Measurements from ENCODE around the gene CYP2B6. TPM values are rescaled to one million over a fixed set of nuclear protein-coding genes. Genes with fewer than 3 reads are reported as not detected.
A peak's percentile ranks its signal among the peaks of the same experiment; 100 is the strongest.
"Not testable (repeated sequence)": the region's sequence is repeated elsewhere in the genome, so short reads cannot be mapped to it uniquely, and the experiment has no call there.

The CYP2B6 gene
- total RNA-seq, 1 experiment from 2014 or later, result not detected

DNA sequence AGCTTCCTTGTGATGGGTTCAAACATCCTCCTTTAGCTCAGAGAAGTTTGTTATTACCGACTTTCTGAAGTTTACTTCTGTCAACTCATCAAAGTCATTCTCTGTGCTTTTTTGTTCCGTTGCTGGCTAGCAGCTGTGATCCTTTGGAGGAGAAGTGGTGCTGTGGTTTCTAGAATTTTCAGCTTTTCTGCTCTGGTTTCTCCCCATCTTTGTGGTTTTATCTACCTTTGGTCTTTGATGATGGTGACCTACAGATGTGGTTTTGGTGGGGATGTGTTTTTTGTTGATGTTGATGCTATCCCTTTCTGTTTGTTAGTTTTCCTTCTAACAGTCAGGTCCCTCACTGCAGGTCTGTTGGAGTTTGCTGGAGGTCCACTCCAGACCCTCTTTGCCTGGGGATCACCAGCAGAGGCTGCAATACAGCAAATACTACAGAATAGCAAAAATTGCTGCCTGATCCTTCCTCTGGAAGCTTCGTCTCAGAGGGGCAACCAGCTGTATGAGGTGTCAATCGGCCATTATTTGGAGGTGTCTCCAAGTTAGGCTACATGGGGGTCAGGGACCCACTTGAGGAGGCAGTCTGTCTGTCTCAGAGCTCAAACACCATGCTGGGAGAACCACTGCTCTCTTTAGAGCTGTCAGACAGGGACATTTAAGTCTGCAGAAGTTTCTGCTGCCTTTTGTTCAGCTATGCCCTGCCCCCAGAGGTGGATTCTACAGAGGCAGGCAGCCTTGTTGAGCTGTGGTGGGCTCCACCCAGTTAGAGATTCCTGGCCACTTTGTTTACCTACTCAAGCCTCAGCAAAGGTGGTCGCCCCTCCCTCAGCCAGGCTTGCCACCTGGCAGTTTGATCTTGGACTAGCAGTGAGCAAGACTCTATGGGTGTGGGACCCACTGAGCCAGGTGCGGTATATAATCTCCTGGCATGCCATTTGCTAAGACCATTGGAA is 20.4 kb upstream of the CYP2B6 start:
- peaks cover 33% of the 10 kb centered on the region for H3K27me3 ChIP-seq
- not testable (repeated sequence) for H3K36me3 ChIP-seq, H3K4me3 ChIP-seq, H3K9me3 ChIP-seq, DNase-seq

DNA sequence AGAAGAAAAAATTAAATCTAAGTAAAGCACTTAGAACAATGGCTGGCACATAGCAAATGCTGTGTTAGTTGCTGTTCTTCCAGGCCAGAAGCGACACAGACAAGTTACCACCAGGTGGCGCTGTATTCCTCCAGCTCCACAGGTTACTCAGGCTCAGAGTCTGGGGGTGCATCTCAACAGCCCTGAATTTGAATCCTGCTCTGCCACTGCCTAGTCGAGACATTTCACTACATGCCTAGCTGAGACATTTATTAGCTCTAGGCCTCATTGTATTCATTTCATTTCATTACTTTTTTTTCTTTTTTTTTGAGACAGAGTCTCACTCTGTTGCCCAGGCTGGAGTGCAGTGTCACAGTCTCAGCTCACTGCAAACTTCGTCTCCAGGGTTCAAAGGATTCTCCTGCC is 16.4 kb upstream of the CYP2B6 start:
- Histone ChIP-seq H3K36me3 (no peaks in the 10 kb centered on the region), H3K4me3 (no peak overlapping the region), H3K27me3 (peaks cover 24% of the 10 kb centered on the region), H3K9me3 (0 out of 2 replicates have a peak, but pooled peaks cover 3% of the 10 kb centered on the region)
- DNase-seq, result peak; percentile 56

DNA sequence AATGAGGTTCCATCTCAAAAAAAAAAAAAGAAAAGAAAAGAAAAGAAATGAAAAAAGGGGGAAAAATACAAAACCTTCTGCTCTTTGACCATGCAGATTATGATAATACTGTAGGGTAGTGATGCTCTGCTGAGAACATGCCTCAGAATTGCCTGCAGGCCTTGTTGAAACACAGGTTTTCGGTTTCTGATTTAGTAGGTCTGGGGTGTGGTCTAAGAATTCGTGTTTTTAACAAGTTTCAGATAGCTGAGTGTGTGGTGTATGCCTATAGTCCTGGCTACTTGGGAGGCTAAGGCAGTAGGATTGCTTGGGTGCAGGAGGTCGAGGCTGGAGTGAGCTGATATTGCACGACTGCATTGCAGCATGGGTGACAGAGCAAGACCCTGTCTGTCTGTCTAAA is 14.9 kb upstream of the CYP2B6 start:
- H3K27me3 ChIP-seq, result peaks cover 21% of the 10 kb centered on the region
- no peaks in the 10 kb centered on the region for H3K36me3 ChIP-seq
- no peak for DNase-seq
- 0 out of 2 replicates have a peak, but pooled peaks cover 3% of the 10 kb centered on the region for H3K9me3 ChIP-seq
- no peak overlapping the region for H3K4me3 ChIP-seq

DNA sequence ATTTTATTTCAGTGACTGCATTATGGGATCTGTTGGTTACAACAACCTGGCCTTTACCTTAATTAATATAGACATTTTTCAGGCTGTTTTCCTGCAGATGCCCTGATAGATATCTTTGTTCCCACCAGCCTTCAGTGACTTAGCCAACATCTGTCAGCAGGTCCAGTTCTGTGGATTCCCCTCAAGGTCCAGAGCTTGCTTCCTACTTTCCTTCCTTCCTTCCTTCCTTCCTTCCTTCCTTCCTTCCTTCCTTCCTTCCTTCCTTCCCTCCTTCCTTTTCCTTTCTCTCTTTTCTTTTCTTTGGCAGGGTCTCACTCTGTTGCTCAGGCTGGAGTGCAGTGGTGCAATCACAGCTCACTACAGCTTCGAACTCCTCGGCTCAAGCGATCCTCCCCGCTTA is 14.4 kb upstream of the CYP2B6 start:
- no peak for DNase-seq
- Histone ChIP-seq H3K36me3 (no peaks in the 10 kb centered on the region), H3K4me3 (no peak overlapping the region), H3K27me3 (peaks cover 24% of the 10 kb centered on the region), H3K9me3 (0 out of 2 replicates have a peak, but pooled peaks cover 3% of the 10 kb centered on the region)

DNA sequence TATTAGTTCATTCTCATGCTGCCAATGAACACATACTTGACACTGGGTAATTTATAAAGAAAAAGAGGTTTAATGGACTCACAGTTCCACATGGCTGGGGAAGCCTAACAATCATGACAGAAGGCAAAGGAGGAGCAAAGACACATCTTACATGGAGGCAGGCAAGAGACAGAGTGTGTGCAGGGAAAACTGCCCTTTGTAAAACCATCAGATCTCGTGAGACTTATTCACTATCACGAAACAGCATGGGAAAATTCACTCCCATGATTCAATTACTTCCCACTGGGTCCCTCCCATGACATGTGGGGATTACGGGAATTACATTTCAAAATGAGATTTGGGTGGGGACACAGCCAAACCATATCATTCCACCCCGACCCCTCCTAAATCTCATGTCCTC is 11.3 kb upstream of the CYP2B6 start:
- not testable (repeated sequence) for H3K36me3 ChIP-seq, H3K9me3 ChIP-seq, H3K4me3 ChIP-seq, DNase-seq
- H3K27me3 ChIP-seq, result peaks cover 21% of the 10 kb centered on the region

DNA sequence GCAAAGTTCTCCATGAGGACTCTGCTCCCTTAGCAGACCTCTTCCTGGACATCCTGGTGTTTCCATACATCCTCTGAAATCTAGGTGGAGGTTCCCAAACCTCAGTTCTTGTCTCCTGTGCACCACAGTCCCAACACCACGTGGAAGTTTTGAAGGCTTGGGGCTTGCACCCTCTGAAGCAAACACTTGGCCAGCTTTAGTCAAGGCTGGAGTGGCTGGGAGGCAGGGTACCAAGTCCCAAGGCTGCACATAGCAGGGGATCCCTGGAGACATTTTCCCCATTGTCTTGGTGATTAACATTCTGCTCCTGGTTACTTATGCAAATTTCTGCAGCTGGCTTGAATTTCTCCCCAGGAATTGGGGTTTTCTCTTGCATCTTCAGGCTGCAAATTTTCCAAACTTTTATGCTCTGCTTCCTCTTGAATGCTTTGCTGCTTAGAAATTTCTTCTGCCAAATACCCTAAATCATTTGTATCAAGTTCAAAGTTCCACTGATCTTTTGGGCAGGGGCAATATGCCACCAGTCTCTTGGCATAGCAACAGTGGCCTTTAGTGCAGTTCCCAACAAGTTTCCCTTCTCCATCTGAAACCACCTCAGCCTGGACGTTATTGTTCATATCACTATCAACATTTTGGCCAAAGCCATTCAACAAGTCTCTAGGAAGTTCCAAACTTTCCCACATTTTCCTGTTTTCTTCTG is 10.2 kb upstream of the CYP2B6 start:
- not testable (repeated sequence) for H3K36me3 ChIP-seq, DNase-seq, H3K4me3 ChIP-seq

DNA sequence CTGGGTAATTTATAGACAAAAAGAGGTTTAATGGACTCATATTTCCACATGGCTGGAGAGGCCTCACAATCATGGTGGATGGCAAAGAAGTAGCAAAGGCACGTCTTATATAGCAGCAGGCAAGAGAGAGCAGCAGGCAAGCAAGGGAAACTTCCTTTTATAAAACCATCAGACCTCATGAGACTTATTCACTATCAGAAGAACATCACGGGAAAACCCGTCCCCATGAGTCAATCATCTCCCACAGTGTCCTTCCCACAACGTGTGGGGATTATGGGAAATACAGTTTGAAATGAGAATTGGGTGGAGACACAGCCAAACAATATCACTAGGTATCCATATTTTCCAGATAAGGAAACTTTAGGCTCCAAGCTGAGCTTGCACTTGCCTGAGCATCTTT is 9.5 kb upstream of the CYP2B6 start:
- Histone ChIP-seq H3K36me3 (no peaks in the 10 kb centered on the region), H3K27me3 (peaks cover 17% of the 10 kb centered on the region), H3K4me3 (no peak overlapping the region), H3K9me3 (no peaks in the 10 kb centered on the region)
- DNase-seq, result no peak

More for the DNA sequence above, 10.2 kb upstream of the CYP2B6 start:
- not testable (repeated sequence) for H3K9me3 ChIP-seq
- peaks cover 17% of the 10 kb centered on the region for H3K27me3 ChIP-seq

DNA sequence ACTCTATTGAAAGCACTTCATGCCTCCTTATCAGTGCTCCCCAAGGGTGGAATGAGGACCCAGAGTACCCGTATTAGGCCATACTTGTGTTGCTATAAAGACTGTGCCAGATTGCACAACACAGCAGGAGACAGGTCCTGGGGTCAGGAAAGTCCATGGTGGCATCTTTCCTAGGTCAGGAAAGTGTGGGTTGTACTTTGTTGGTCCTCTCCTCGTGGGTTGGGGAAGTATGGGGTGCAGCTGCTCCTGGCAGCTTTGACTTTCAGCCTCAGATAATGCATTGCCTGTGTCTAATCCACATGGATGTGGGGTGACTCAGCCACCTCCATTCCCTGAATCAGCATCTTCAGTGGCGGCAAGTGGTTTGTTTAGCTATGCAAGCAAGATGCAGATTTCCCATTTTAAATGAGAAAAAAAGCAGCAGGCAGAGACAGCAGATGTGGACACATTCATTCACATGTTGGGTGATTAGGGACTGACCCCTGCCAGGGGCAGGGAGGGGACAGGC is 8.4 kb upstream of the CYP2B6 start:
- H3K9me3 ChIP-seq, result no peaks in the 10 kb centered on the region
- no peak overlapping the region for H3K4me3 ChIP-seq
- peak; percentile 8 for DNase-seq
- no peaks in the 10 kb centered on the region for H3K36me3 ChIP-seq
- H3K27me3 ChIP-seq, result peaks cover 17% of the 10 kb centered on the region

DNA sequence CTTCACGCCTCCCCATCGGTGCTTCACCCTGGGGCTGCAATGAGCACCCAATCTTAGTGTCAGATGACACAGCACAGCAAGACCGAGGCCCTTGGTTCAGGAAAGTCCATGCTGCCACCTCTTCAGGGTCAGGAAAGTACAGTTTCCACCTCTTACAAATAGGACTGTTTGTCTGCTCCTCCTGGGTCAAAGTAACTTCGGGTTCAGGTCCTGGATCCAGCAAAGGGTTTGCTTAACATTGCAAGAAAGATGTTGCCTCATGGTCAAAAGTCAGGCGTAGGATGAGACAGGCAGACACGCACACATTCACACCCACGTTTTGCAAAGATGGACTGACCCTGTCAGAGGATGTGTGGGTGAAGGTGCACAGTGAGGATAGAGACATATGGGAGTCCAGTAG is 1.6 kb upstream of the CYP2B6 start:
- Histone ChIP-seq H3K4me3 (no peak overlapping the region), H3K9me3 (peaks cover 8% of the 10 kb centered on the region; the same call in 1 of the 2 replicates), H3K36me3 (no peaks in the 10 kb centered on the region), H3K27me3 (peaks cover 4% of the 10 kb centered on the region; the same call in 1 of the 2 replicates)
- DNase-seq, result no peak

DNA sequence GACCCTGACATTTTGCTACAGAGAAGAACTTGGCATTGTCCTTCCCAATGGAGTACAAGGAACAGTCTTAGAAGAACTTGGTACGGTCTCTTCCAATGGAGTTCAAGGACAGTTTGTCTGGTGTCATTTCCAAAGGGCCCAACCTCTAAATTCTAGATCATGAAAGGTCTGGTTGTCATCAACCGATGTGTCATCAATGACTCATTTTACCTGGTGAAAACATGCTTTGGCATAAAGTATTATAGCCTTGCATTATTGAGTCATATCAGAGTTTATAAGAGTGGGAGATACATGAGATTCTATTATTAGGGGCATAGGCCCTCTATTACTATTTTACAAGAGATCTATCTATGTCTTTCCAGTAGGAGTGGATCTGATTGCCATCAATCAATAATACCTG is 4.3 kb downstream of the CYP2B6 start:
- peaks cover 8% of the 10 kb centered on the region for H3K27me3 ChIP-seq
- 0 out of 2 replicates have a peak, but pooled peaks cover 4% of the 10 kb centered on the region for H3K9me3 ChIP-seq
- no peak for DNase-seq
- H3K36me3 ChIP-seq, result no peaks in the 10 kb centered on the region
- no peak overlapping the region for H3K4me3 ChIP-seq

DNA sequence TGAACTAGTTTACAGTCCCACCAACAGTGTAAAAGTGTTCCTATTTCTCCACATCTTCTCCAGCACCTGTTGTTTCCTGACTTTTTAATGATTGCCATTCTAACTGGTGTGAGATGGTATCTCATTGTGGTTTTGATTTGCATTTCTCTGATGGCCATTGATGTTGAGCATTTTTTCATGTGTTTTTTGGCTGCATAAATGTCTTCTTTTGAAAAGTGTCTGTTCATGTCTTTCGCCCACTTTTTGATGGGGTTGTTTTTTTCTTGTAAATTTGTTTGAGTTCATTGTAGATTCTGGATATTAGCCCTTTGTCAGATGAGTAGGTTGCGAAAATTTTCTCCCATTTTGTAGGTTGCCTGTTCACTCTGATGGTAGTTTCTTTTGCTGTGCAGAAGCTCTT is 7.9 kb downstream of the CYP2B6 start:
- peaks cover 11% of the 10 kb centered on the region for H3K27me3 ChIP-seq

DNA sequence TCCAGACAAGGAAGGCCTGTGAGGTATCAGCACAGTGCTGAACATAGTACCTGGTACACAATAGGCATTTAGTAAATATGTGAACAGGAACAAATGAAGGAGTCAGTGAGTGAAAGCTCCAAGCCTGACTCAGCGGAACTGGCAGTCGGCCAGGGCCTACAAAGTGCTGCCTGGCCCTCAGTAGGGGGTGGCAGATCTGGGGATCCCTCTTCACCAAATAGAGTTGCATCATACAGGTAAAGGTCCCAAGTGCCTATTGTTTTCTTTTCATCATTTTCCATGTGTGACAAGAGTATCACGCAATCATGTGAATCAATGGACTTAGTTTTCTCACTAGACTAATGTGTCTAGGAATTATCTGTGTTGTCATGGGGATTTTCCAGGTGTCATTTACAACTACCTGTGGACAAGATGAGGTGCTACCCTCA is 9.2 kb downstream of the CYP2B6 start:
- DNase-seq, result peak; percentile 46
- no peaks in the 10 kb centered on the region for H3K36me3 ChIP-seq
- peaks cover 17% of the 10 kb centered on the region for H3K27me3 ChIP-seq
- no peak overlapping the region for H3K4me3 ChIP-seq
- 0 out of 2 replicates have a peak, but pooled peaks cover 4% of the 10 kb centered on the region for H3K9me3 ChIP-seq

More for the DNA sequence above, 7.9 kb downstream of the CYP2B6 start:
- not testable (repeated sequence) for H3K36me3 ChIP-seq, H3K9me3 ChIP-seq, DNase-seq, H3K4me3 ChIP-seq

DNA sequence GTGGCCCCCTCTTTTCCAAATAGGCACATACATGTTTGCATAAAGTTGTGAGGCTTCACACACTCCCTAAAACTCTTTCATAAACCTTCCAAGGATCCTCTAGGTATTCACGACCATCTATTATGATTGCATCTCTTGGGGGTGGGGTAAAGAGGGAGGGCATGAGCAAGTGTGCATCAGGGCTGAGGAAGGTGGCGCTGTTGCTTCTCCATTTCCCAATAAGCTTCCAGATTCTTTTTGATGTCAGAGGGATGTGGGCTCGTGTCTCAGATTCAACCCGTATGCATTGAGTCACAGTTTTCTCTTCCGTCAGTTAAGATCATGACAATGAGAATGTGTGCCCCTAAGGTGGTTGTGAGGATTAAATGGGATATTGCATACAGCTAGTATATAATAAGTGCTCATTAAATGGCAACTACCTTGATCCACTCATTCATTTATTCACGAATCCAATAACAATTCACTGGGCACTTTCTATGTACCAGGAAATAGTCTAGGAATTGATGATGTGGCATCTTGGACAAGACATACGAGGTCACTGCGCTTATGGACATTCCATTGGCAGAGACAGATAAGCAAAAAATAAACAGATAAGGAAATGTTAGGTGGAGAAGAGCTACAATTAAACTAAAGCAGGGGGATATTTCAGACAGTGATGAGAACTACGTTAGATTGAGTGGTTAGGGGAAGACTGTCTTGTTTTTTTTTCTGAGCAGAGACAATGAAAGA is 10.3 kb downstream of the CYP2B6 start:
- no peak overlapping the region for H3K4me3 ChIP-seq
- H3K27me3 ChIP-seq, result peaks cover 15% of the 10 kb centered on the region
- DNase-seq, result no peak
- H3K36me3 ChIP-seq, result no peaks in the 10 kb centered on the region
- H3K9me3 ChIP-seq, result 0 out of 2 replicates have a peak, but pooled peaks cover 4% of the 10 kb centered on the region

DNA sequence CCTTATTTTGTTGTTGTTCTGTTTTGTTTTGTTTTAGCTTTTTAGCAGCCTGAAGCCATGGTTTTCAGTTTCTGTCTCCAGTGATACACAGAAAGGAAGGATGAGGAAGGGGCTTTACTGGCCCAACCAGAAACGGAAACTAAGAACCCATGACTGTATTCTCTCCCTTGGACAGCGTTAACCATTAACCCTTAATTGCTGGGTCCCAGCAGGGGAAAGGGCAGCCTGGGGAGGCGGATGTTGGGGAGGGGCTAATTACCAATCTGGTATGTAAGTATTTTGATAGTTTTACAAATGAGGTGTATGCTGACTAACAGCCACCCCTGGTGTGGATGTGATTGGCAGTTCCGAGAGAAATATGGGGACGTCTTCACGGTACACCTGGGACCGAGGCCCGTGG is 12.6 kb downstream of the CYP2B6 start:
- not testable (repeated sequence) for H3K4me3 ChIP-seq, H3K9me3 ChIP-seq, H3K36me3 ChIP-seq, DNase-seq
- peaks cover 28% of the 10 kb centered on the region for H3K27me3 ChIP-seq

DNA sequence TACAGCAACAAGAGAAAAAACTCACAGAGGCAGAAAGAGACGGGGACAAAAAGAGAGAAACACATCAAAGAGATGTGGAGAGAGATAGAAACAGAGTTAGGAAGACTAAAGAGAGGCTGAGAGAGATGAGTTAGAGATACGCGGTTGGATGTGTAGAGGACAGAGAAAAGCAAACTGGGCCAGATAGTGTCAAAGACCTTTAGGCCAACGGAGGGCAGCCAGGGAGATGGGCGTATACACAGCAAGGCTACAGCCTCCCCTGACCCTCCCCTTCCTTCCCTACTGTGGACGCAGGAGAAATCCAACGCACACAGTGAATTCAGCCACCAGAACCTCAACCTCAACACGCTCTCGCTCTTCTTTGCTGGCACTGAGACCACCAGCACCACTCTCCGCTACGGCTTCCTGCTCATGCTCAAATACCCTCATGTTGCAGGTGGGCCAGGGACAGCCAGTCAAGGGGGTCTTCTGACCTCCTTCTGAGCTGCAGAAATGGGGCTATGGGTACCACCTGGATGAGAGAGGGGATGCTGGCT is 18.7 kb downstream of the CYP2B6 start:
- H3K4me3 ChIP-seq, result no peak overlapping the region
- DNase-seq, result no peak
- H3K36me3 ChIP-seq, result no peaks in the 10 kb centered on the region
- peaks cover 61% of the 10 kb centered on the region for H3K27me3 ChIP-seq
- H3K9me3 ChIP-seq, result peaks cover 3% of the 10 kb centered on the region; the same call in 1 of the 2 replicates

DNA sequence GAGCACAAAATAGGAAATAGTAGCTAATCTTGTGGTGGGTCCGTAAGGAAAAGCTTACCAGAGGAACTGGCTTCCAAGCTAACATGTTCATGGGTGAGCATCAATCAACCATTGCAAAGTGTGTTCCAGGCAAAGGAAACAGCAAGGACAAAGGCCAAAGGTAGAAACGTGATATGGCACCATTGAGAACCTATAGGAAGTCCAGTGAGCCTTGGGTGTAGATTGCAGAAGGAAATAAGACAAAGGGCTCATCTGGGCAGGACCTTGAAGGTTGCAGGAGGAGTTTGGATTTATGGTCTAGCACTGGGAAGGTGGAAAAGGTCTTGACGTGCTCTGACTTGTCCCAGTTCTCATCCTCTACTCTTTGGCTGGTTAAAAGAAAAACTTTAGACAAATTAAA is 22.3 kb downstream of the CYP2B6 start:
- Histone ChIP-seq H3K4me3 (no peak overlapping the region), H3K9me3 (peaks cover 3% of the 10 kb centered on the region; the same call in 1 of the 2 replicates), H3K36me3 (no peaks in the 10 kb centered on the region), H3K27me3 (peaks cover 49% of the 10 kb centered on the region)
- DNase-seq, result no peak
